ENCODE data around the gene PEX19.

- TF ChIP-seq CTCF (IDR thresholded peaks at IDR 0.05) = no peak
- no peak for TF ChIP-seq POLR2A (IDR thresholded peaks at IDR 0.05)
These were observed 37.9 kb downstream of the PEX19 start for GRCh38 chr1:160247053-160247452.
